Activated naive CD4-positive, alpha-beta T cell treated with anti-CD3 and anti-CD28 coated beads, Interleukin-2, amount 50 U/mL, for 72 hours (primary cell): ENCODE measurements around the gene COL27A1. TPM values are rescaled to one million over a fixed set of nuclear protein-coding genes. Genes with fewer than 3 reads are reported as not detected.

Experiments used
- ATAC-seq, 2 donors: fragments of 150-1000 bp; cut with Tn5 transposase; 2 replicates each; pipeline ENCODE4 v1.10.0; 2021; ENCODE audit warnings: mild to moderate bottlenecking in 2 of 2, moderate library complexity in 2 of 2
- DNase-seq, 2 donors: peaks; one replicate each; pipeline ENCODE4 v3.0.0; 2021 to 2022; ENCODE audit warnings: low spot score in 2 of 2
- H3K27ac Mint-ChIP-seq, 2 donors: one replicate each; pipeline ENCODE4 v1.8.0; 2022; ENCODE audit warnings: mild to moderate bottlenecking in 2 of 2, mixed read lengths in 2 of 2
- H3K36me3 Mint-ChIP-seq, 2 donors: one replicate each; pipeline ENCODE4 v1.8.0; 2022; ENCODE audit warnings: mixed read lengths in 2 of 2
- H3K9me3 Mint-ChIP-seq, 2 donors: one replicate each; pipeline ENCODE4 v1.8.0; 2022; ENCODE audit warnings: mixed read lengths in 2 of 2
- total RNA-seq, 2 donors: library from RNA; stranded (reverse); gene quantifications; one replicate each; pipeline ENCODE4 v1.2.3, GENCODE V29; 2022

COL27A1 gene
- total RNA-seq, 2 donors from 2014 or later: 2.3 to 26.7 TPM

DNA sequence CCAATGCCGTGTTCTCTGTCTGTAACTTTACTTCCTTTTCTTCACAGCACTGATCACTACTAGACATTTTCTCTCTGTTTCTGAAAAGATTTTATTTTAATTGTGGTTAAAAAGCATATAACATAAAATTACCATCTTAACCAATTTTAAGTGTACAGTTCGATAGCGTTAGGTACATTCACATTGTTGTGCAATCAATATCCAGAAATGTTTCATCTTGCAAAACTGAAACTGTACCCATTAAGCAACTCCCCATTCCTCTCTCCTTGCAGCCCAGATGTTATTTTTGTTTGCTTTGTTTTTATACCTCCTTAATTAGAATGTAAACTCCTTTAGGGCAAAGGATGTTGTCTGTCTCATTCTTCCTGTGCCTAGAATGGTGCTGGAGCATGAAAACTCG lies 47.5 kb downstream of the COL27A1 start:
- no peak for DNase-seq
- no peaks in the 10 kb centered on the region for H3K36me3 Mint-ChIP-seq
- H3K27ac Mint-ChIP-seq: no peak overlapping the region
- no peak for ATAC-seq
- H3K9me3 Mint-ChIP-seq: no peaks in the 10 kb centered on the region

DNA sequence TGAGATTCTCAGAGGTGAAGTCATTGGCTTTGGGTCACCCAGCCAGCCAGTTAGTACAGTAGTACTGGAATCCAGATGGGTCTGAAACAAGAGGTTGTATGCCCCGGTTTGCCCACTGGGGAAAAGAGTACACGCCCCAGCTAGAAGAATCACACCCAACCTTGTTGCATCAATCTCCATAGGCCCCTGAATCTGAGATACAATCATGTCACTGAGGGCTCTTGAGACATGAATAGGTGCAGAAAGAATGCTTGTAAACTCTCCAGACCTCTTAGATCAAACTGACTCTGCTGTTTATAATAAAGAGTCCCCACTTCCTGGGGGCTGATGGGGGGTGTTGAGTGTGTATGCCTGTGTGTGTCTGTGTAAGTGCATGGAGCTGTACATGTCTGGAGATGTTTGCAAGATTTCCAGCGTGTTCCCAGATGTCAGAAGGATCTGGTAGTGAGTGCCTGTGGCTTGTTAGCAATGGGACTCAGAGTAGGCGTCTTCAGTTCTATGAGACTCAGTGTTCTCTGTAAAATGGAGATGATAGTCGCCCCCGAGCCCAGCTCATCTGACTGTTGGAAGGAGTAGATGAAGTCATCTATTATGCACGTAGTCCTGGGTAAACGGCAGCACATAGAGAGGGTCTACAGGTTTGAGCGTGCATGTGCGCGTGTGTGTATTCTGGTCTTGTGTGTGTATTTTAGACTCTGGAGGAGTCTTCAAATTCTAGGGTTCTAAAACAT lies 48.2 kb downstream of the COL27A1 start:
- peak overlapping the region; percentile 3 to 13 for H3K27ac Mint-ChIP-seq
- H3K36me3 Mint-ChIP-seq: no peaks in the 10 kb centered on the region
- H3K9me3 Mint-ChIP-seq: no peaks in the 10 kb centered on the region
- DNase-seq (no peak), ATAC-seq (no peak)

DNA sequence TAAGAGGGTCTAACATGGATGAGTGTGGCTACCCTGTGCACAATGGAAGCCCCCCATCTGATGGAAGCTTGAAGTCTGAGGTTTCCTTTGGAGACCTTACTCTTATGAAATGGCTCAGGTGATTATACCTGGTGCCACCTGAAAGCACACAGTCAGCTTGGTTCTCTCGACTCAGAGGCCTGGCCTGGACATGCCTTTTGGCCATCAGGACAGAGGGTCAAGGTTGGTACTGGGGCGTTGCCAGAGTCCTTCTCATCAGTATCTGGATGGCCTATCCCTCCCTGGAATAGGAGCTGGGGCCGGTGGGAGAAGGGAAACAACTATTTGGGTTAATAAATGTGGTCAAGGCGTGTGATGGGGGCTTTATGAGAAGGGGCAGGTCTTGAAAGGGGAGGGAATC lies 48.9 kb downstream of the COL27A1 start:
- peak overlapping the region in 1 of 2 donors; percentile 3 for H3K27ac Mint-ChIP-seq
- H3K9me3 Mint-ChIP-seq: no peaks in the 10 kb centered on the region
- ATAC-seq (no peak), DNase-seq (no peak)
- H3K36me3 Mint-ChIP-seq: no peaks in the 10 kb centered on the region

DNA sequence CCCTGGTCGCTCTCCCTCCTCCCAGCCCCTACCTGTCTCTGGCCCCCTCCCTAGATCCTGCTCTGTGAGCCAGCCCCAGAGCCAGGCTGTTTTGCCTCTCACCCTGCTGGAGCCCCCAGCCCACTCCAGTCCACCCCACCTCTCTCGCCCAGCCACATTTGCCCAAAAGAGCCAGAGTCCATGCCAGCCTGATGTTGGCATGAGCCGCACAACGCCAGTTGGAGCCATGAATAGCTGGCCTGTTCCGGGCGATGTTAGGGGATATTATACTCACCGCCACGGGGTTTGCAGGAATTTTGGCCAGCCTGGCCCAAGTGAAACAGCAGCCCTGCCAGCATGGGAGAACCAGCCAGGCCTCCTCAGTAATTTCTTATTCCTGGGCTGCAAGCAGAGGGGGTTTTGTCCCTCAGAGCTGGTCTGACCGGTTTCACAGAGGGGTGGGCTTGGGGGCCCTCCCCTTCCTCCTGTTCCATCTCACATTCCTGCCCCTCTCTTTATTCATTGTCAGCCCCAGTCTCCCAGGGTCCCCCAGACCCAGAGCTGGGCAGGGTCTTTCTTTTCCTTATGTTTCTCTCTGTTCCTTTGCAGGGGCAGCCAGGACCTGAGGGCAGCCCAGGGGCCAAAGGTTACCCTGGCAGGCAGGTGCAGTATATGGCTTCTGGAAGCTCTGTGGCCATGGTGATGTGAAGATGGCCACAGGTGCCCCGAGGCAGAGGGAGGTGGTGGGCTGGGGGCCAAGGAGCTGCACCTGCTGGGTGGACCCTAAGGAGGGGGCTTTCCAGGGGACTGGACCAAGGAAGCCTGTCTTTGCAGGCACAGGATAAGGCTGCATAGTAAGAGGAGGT lies 50.1 kb downstream of the COL27A1 start:
- peak overlapping the region in 1 of 2 donors; percentile 61 for H3K27ac Mint-ChIP-seq
- ATAC-seq (no peak), DNase-seq (no peak)
- no peaks in the 10 kb centered on the region for H3K36me3 Mint-ChIP-seq
- H3K9me3 Mint-ChIP-seq: no peaks in the 10 kb centered on the region

DNA sequence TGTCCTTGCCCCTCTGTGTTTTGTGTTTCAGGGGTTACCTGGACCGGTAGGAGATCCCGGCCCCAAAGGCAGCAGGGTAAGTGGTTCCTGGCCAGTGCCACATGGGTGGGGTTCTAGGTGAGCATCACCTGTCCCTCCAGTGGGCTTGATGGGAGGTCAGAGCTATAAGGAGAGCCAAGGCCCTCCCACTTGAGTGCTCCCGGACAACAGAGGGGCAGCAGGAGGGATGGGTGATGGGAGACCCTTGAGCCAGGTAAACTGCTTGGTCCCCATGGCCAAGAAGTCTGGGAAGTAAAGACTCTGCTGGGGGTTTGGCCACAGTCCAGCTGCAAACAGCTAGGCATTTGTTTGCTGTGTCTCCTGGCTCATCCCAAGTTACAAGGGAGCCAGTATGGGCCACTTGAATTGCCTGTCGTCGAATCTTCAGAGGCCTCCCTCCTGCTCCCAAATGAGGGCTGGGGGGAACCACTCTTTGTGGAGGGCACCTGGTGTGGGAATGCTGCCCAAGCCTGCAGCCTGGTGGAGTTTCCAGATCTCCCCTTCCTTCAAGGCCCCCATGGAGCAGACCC lies 51.0 kb downstream of the COL27A1 start:
- DNase-seq (no peak), ATAC-seq (no peak)
- no peaks in the 10 kb centered on the region for H3K36me3 Mint-ChIP-seq
- no peak overlapping the region for H3K27ac Mint-ChIP-seq
- no peaks in the 10 kb centered on the region for H3K9me3 Mint-ChIP-seq

DNA sequence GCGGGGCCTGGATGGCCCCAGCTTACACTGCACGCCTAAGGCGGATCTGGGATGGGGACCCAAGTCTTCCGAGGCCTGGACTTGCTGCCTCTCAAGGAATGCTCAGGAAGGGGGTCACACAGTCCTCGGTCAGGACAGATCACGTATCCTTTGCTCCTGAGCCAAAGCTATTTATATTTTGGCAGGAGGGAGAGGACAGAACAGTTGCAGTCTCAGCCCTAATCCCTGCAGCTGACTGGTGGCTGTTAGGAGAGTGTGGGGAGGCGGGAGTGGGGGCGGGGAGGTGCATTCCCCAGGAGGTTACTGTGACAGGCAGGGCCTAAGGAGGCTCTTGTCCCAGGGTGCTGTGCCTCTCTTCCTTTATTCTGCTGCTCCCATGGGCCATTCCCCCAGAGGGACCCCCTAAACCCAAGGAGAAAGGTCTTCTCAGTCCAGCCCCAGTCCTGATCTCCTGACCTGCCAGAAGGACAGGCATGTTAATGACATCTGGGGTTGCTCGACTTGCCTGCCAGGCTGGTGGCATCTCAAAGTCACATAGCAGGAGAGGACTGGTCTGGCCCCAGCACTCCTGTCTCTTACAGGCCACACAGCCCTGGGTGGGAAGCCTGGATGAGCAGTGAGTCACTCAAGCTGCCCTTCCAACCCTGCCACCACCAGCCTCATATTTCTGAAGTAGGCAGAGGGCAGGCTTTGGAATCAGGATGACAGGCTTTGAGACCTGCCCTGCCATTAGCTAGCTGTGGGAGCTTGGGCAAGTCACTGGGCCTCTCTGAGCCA lies 51.9 kb downstream of the COL27A1 start:
- H3K36me3 Mint-ChIP-seq: no peaks in the 10 kb centered on the region
- ATAC-seq (no peak), DNase-seq (no peak)
- H3K9me3 Mint-ChIP-seq: no peaks in the 10 kb centered on the region
- no peak overlapping the region for H3K27ac Mint-ChIP-seq

DNA sequence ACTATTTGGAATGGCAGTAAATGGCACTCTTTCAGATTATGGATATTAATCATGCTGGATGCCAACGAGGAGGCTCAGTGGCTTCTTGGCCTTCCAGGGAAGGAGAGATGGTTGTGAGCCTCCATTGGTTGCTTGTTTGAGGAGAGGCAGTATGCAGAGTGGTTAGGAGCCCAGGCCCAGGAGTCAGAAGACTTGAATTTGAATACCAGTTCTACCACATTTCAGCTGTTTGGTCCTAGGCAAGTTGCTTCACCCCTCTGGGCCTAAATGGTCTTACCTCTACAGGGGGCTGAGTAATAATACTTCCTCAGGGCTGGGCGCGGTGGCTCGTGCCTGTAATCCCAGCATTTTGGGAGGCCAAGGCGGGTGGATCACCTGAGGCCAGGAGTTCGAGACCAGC lies 52.5 kb downstream of the COL27A1 start:
- Mint-ChIP-seq H3K36me3 (no peaks in the 10 kb centered on the region), H3K27ac (no peak overlapping the region), H3K9me3 (no peaks in the 10 kb centered on the region)
- no peak for ATAC-seq
- no peak for DNase-seq

DNA sequence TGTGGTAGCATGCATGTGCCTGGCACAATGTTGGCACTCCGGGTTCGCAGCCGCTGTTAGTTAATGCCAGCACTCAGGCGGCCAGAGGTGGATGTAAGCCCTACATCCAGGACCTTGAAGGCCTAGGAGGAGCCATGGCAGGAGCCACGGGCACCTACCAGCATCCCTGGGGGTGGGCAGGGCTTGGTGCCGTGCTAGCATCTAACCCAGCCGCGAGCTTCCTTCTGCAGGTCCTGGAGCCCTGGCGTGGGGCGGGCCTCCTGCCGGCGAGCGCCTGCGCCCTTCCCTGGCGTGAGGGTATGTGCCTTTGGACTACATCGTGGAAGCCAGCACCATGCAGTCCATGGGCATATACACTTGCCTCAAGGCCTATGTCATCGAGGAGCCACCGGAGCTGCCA lies 53.8 kb downstream of the COL27A1 start:
- DNase-seq (no peak), ATAC-seq (no peak)
- no peak overlapping the region for H3K27ac Mint-ChIP-seq
- H3K9me3 Mint-ChIP-seq: no peaks in the 10 kb centered on the region
- no peaks in the 10 kb centered on the region for H3K36me3 Mint-ChIP-seq

DNA sequence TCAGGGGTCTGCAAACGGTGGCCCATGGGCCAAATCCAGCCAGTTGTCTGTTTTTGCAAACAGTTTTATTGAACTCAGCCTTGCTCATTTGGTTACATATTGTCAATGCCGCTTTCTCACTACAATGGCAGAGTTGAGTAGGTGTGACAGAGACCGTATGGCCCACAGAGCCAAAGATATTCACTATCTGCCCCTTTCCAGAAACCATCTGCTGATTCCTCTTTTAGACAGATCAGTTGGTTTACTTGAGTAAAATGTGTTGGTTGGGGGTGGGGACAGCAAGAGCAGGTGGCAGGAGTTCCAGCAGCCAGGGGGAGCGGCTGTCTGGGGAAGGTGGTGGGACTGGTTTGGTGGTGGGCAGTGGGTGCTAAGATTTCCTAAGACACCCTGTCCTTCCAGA lies 54.8 kb downstream of the COL27A1 start:
- H3K36me3 Mint-ChIP-seq: no peaks in the 10 kb centered on the region

DNA sequence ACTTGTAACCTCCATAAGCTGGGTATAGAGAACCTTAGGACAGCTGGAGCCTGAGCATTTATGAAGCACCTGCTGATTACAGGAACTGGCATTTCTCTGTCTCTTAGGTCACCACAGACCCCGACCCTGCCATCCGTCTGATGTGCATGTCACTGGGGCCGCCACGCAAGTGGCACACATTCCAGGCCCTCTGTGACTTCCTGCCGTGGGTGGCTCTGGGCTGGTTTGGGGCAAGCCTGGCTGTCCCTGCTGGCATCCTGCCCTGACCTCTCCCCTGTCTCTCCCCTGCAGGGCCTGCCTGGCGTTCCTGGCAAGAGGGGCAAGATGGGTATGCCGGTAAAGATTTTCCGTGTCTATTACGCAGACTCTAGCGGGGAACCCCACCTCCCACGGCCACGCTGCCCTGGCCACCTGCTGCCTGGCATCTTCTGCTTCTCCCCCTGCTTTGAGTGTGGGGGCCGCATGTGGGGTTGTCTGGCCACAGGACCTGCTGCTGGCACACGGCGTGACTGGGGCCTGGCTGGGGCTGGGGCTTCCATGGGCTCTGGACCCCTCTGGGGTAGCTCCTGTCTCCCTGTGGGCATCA lies 55.4 kb downstream of the COL27A1 start:
- Mint-ChIP-seq H3K9me3 (no peaks in the 10 kb centered on the region), H3K27ac (no peak overlapping the region), H3K36me3 (no peaks in the 10 kb centered on the region)
- ATAC-seq (no peak), DNase-seq (no peak)

More for the DNA sequence above, 54.8 kb downstream of the COL27A1 start:
- Mint-ChIP-seq H3K27ac (no peak overlapping the region), H3K9me3 (no peaks in the 10 kb centered on the region)
- no peak for ATAC-seq
- DNase-seq: no peak

DNA sequence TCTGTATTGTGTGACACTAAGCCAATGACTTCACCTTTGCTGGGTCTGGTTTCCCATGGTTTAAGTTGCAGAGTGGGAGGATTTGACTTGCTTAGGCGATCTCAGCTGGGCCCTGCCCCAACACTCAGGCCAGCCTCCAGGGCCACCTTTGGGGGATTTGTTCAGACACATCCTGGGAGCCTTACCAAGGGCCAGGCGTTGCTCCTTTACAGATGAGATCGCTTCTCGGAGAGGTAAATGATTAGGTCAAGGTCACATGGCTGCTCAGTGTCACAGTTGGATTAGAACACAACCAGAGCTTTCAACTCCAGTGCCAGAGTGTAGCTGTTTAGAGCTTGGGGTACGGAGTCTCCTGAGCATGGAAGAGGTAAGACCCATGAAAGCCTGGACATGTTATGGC lies 57.5 kb downstream of the COL27A1 start:
- no peak overlapping the region for H3K27ac Mint-ChIP-seq
- no peak for ATAC-seq
- no peak for DNase-seq
- no peaks in the 10 kb centered on the region for H3K9me3 Mint-ChIP-seq
- H3K36me3 Mint-ChIP-seq: no peaks in the 10 kb centered on the region

DNA sequence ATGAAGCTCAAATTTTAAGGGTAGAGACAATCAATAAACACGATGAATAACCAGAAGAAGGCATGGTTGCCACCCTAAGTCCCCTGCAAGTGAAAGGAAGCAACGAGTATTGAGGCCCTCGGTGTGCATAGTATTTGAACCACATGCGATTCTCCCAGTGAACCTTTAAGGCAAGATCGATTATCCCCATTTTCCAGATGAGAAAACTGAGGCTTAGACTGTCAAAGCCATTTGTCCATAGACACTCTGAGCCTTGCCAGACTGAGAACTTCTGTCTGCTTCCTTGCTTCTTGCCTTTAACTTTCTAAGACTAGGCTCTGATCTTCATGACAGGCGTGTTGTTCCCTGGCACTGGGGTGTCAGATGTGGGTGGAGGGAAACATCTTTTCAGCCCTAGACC lies 58.2 kb downstream of the COL27A1 start:
- no peak for ATAC-seq
- H3K9me3 Mint-ChIP-seq: no peaks in the 10 kb centered on the region
- H3K27ac Mint-ChIP-seq: no peak overlapping the region
- no peak for DNase-seq
- H3K36me3 Mint-ChIP-seq: no peaks in the 10 kb centered on the region

DNA sequence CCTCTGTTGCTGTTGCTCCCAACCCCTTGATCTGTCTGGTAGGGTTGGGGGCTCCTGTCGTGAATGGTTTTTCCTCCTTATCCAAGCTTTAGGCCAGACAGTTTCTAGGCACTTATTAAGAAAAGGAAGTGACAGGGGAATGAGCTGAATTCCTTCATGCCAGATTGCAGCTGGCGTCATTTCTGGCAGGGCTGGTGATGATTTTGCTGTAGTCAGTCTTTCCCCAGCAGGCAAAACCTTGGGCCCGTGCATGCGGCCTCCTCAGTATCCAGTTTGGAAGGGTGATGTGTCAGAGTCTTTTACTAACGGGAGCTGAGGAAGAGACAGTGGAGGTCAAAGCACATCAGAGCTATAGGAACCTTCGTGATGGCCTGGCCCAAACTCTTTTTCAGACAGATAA lies 58.8 kb downstream of the COL27A1 start:
- Mint-ChIP-seq H3K27ac (no peak overlapping the region), H3K36me3 (no peaks in the 10 kb centered on the region), H3K9me3 (no peaks in the 10 kb centered on the region)
- no peak for DNase-seq
- ATAC-seq: no peak

DNA sequence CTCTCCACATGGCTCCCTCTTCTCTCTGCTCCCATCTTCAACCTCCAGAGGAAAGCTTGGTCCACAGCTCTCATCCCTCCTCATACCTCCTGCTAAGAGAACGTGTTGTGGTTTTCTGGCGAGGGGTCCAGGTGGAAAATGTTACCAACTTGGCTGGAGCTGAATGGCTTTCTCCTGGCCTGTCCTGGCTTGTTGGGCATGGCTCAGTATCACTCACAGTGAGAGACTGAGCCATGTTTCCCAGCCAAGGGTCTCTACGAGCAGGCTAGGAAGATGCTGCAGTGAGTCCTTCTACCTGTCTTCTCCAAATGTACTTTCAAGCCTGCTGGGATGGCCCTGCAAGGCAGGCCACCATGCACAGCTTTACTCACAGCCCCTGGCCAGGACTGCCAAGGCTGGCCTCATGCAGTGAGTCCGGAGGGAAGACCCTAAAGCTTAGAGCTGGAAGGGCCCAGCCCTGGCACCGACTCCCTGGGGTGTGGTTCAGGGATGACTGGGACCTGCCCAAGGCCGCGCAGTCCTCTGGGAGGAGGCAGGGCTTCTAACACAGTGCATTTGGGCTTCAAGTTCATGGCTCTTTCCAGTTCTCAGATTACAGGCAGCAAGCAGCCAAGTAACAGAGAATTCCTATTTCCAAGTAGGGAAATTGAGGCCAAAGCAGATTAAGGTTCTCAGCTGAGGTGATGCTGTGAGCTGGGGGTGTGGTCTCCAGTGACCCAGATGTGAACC lies 59.5 kb downstream of the COL27A1 start:
- Mint-ChIP-seq H3K9me3 (no peaks in the 10 kb centered on the region), H3K27ac (no peak overlapping the region), H3K36me3 (no peaks in the 10 kb centered on the region)
- DNase-seq (no peak), ATAC-seq (no peak)

DNA sequence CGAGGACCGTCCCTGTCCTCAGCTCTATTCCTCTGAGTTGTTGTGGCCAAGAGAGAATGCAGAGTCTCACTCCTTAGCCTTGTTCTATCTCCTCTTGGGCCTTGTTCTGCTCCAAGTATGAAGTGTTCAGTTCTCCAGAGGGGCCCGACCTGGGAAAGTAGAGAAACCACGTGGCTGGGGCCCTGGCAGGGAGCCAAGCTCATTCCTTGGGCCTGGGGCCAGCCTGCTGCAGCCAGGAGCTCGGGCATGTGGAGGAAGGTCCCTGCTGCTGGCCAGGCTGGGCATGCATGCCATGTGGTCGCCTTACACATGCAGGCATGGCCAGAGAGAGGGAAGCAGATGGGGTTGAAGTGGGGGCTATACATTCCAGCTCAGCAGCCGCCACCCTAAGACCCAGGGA lies 60.7 kb downstream of the COL27A1 start:
- H3K36me3 Mint-ChIP-seq: no peaks in the 10 kb centered on the region
- DNase-seq (no peak), ATAC-seq (no peak)
- H3K9me3 Mint-ChIP-seq: no peaks in the 10 kb centered on the region
- H3K27ac Mint-ChIP-seq: no peak overlapping the region

DNA sequence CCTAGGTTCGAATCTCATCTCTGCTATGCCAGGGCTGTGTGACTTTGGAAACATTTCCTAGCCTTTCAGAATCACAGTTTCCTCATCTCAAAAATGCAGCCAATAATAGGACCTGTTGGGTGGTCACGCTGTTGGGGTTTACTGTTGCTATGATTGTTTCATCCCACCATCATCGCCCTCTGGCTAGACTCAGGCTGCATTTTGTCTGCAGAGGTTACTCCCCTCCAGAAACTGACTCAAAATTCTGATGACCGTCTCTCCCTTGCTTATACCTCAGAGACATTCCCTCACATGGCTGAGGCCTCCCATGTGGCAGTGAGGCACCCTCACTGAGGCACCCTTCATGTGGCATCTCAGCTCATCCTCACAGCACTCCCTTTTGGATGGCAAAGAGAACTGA lies 61.6 kb downstream of the COL27A1 start:
- ATAC-seq: no peak
- H3K9me3 Mint-ChIP-seq: no peaks in the 10 kb centered on the region

More for the DNA sequence above, 61.6 kb downstream of the COL27A1 start:
- no peaks in the 10 kb centered on the region for H3K36me3 Mint-ChIP-seq
- H3K27ac Mint-ChIP-seq: no peak overlapping the region
- no peak for DNase-seq
